ENCODE results near the gene ABHD14A. TPM values are rescaled to one million over a fixed set of nuclear protein-coding genes. Genes with fewer than 3 reads are reported as not detected.

Gene ABHD14A
- total and polyA plus RNA-seq, 2 experiments from 2014 or later: 17.1 to 55.1 TPM

DNA sequence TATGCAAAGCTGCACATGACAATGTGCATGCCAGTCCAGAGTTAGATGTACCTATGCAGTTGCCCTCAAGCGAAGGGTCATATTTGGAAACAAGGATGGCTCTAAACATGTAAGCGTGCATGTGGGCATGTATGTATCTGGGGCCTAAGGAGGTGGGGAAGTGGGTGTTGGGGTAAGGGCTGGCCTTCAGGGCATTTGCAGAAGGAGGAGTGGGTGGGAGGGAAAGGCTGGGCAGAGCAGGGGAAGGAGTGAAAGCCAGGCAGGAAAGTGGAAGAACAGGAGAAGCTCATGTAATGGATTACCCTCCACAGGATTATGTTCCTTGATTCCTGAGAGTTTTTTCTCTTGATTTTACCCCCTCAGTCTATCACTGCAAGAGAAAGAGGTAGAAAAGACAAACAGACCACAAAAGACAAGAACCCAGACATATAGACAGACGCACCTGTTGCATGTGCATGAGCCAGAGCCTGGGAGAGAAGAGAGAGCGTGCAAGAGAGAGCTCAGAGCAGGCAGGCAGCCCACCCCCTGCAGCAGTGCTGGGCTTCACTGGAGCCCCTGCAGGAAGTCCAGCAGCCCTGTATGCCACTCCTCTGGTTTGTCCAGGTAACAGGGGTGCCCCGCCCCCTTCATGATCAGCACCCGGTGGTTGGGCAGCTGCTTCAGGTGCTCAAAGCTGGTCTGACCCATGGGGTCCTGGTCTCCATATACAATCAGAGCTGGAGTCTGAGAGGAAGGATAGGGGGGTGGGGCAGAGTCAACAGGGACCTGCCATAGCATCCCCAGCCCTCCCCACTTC, 5.8 kb upstream of the ABHD14A start:
- Histone ChIP-seq H3K4me1 (ENCODE audit: insufficient read depth) (peaks cover 38% of the 10 kb centered on the region), H3K27ac (peak overlapping the region; percentile 92)

DNA sequence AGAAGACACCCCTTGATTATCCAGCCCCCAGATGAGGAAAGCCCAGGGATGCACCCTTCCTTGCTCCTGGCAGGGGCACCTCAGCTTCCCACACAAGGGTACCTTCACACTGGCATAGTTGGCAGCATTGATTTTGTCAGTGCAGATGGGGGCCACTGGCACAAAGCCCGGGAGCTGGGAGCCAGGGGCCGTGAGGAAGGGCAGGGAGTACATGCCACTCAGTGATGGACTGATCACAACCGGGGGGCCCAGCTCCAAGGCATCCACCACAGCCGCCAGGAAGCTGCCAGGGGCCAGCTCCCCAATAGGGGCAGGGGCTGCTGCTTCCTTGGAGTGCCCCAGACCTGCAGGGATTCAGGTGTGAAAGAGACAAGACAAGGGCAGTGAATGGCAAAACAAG, 5.0 kb upstream of the ABHD14A start:
- Histone ChIP-seq H3K4me3 (no peak overlapping the region), H3K36me3 (replicated peaks; ENCODE audit: insufficient read depth, low read depth) (no peaks in the 10 kb centered on the region), H3K9me3 (ENCODE audit: low read depth) (no peaks in the 10 kb centered on the region), H3K4me1 (ENCODE audit: insufficient read depth) (peaks cover 45% of the 10 kb centered on the region), H3K9me2 (replicated peaks; ENCODE audit: insufficient read depth) (no peaks in the 10 kb centered on the region), H2AFZ (no peak overlapping the region), H3K27me3 (no peaks in the 10 kb centered on the region), H4K20me1 (ENCODE audit: insufficient read depth, poor library complexity, severe bottlenecking) (no peaks in the 10 kb centered on the region), H3K27ac (no peak overlapping the region), H3K4me2 (no peak overlapping the region), H3K79me2 (peaks cover 41% of the 10 kb centered on the region)
- TF ChIP-seq EZH2phosphoT487 (IDR thresholded peaks at IDR 0.05; ENCODE audit: low read depth, severe bottlenecking, unreplicated experiment): no peak
- TF ChIP-seq, protein P1, sequence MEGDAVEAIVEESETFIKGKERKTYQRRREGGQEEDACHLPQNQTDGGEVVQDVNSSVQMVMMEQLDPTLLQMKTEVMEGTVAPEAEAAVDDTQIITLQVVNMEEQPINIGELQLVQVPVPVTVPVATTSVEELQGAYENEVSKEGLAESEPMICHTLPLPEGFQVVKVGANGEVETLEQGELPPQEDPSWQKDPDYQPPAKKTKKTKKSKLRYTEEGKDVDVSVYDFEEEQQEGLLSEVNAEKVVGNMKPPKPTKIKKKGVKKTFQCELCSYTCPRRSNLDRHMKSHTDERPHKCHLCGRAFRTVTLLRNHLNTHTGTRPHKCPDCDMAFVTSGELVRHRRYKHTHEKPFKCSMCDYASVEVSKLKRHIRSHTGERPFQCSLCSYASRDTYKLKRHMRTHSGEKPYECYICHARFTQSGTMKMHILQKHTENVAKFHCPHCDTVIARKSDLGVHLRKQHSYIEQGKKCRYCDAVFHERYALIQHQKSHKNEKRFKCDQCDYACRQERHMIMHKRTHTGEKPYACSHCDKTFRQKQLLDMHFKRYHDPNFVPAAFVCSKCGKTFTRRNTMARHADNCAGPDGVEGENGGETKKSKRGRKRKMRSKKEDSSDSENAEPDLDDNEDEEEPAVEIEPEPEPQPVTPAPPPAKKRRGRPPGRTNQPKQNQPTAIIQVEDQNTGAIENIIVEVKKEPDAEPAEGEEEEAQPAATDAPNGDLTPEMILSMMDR (IDR thresholded peaks at IDR 0.05; ENCODE audit: poor library complexity): no peak
- no peak for TF ChIP-seq EZH2 (IDR thresholded peaks at IDR 0.05; ENCODE audit: borderline replicate concordance)
- 89% methylated on average over 4 of the region's 4 CpGs for WGBS (ENCODE audit: low lambda C conversion rate, missing lambda C conversion rate)
- no peak for DNase-seq (ENCODE audit: low spot score)

More for the DNA sequence above, 5.8 kb upstream of the ABHD14A start:
- no peaks in the 10 kb centered on the region for H3K9me2 ChIP-seq (replicated peaks; ENCODE audit: insufficient read depth)
- H2AFZ ChIP-seq: no peak overlapping the region
- no peaks in the 10 kb centered on the region for H3K27me3 ChIP-seq
- no peaks in the 10 kb centered on the region for H3K36me3 ChIP-seq (replicated peaks; ENCODE audit: insufficient read depth, low read depth)
- no peaks in the 10 kb centered on the region for H4K20me1 ChIP-seq (ENCODE audit: insufficient read depth, poor library complexity, severe bottlenecking)
- H3K4me3 ChIP-seq: no peak overlapping the region
- DNase-seq (ENCODE audit: low spot score): no peak
- TF ChIP-seq, protein P1 (IDR thresholded peaks at IDR 0.05; ENCODE audit: poor library complexity): no peak
- no peak for TF ChIP-seq EZH2 (IDR thresholded peaks at IDR 0.05; ENCODE audit: borderline replicate concordance)
- no peak for TF ChIP-seq EZH2phosphoT487 (IDR thresholded peaks at IDR 0.05; ENCODE audit: low read depth, severe bottlenecking, unreplicated experiment)
- H3K9me3 ChIP-seq (ENCODE audit: low read depth): no peaks in the 10 kb centered on the region
- peak overlapping the region; percentile 97 for H3K4me2 ChIP-seq
- H3K79me2 ChIP-seq: peaks cover 43% of the 10 kb centered on the region
- WGBS (ENCODE audit: low lambda C conversion rate, missing lambda C conversion rate): 66% methylated on average over 6 of the region's 6 CpGs

DNA sequence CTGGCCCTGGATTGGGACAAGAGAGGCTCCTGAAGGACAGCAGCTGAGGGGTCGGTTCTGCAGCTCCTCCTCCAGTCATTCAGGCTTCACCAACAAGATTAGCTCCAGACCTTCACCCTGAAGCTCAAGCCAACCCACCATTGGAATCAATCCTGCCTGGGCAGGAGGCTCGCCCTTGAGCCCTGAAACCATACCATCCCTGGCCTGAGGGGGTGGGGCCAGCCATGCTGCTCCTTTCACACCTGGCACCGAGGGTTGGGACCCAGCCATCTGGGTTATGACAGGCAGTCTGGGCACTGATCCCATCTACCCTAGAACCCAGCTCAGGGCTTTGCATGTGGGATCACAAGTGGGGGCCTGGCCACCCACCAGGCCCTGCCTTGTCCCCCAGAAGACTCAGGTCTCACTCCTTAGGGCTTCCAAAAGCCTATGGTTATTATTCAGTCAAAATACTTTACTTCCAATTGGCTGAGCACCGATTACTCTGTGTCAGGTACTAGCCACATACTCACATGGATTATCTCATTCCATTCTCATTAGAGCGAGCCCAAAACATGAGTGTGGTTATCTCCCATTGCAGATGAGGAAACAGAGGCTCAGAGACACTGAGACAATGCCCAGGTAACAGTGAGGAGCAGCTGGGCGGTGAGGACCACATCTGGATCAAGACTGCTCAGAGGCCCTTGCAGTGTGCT, 4.1 kb upstream of the ABHD14A start:
- no peaks in the 10 kb centered on the region for H4K20me1 ChIP-seq (ENCODE audit: insufficient read depth, poor library complexity, severe bottlenecking)
- H3K9me3 ChIP-seq (ENCODE audit: low read depth): no peaks in the 10 kb centered on the region
- H3K27me3 ChIP-seq: no peaks in the 10 kb centered on the region
- peaks cover 44% of the 10 kb centered on the region for H3K4me1 ChIP-seq (ENCODE audit: insufficient read depth)
- H2AFZ ChIP-seq: no peak overlapping the region
- H3K27ac ChIP-seq: no peak overlapping the region
- DNase-seq (ENCODE audit: low spot score): no peak
- H3K9me2 ChIP-seq (replicated peaks; ENCODE audit: insufficient read depth): no peaks in the 10 kb centered on the region
- no peak overlapping the region for H3K4me2 ChIP-seq
- WGBS (ENCODE audit: low lambda C conversion rate, missing lambda C conversion rate): 85% methylated on average over 6 of the region's 6 CpGs
- H3K79me2 ChIP-seq: peaks cover 32% of the 10 kb centered on the region
- no peak for TF ChIP-seq EZH2phosphoT487 (IDR thresholded peaks at IDR 0.05; ENCODE audit: low read depth, severe bottlenecking, unreplicated experiment)
- TF ChIP-seq EZH2 (IDR thresholded peaks at IDR 0.05; ENCODE audit: borderline replicate concordance): no peak
- TF ChIP-seq, protein P1 (IDR thresholded peaks at IDR 0.05; ENCODE audit: poor library complexity): no peak
- no peaks in the 10 kb centered on the region for H3K36me3 ChIP-seq (replicated peaks; ENCODE audit: insufficient read depth, low read depth)
- H3K4me3 ChIP-seq: no peak overlapping the region

Measured in hepatocyte (in vitro differentiated cells).